IPS-NIHi11 (cell line): ENCODE data around the gene KCNK1.

Source experiments
- DNase-seq: peaks from one replicate; pipeline ENCODE4 v3.0.0; 2012; ENCODE audit warnings: mixed read lengths, low spot score

The KCNK1 gene

DNA sequence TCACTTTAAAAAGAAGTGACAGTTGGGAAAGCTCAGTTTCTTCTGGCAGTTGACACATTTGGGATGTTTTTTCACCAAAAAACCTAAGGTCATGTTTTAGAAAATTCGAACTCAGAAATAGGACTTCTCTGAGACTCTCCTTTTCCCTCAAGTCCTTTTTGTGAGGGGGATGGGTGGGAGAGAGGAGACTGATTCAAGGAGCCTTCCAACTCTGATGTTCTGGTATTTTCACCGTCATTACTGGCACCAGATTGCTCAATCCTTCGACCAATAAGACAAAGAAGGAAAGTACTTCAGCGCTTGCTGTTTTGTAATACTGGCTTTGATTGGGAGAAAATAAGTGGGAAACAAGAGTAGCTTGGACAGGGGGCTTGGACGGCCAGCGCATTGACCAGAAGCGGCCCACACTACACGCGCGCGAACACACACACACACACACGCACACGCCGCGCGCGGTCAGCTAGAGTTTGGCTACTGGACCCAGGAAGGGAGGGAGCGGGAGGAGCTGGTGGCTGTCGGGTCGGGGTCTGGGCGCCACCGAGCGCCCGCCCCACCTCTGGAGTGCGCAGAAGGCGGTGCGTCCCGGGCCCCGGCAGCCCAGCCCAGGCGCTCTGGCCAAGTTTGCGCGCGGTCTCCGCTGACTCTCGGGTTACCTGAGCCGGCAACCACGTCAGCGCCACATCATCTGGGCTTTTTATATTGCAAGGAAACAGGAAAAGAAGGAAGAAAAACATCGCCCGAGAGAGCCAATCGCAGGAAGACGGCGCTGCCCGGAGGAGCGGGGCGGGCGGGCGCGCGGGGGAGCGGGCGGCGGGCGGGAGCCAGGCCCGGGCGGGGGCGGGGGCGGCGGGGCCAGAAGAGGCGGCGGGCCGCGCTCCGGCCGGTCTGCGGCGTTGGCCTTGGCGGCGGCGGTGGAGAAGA, at the start of gene KCNK1:
TSS of gene KCNK1 (plus strand) at position 855 of the 921 bp plus-strand sequence. CDS start at position 921, 66 bp downstream.
- DNase-seq = peak; percentile 92

- DNase-seq = no peak
Observed at GRCh38 chr1:233565313-233565712, 48.6 kb upstream of the KCNK1 start.

- DNase-seq = no peak
Observed at GRCh38 chr1:233566886-233567285, 47.0 kb upstream of the KCNK1 start.

DNA sequence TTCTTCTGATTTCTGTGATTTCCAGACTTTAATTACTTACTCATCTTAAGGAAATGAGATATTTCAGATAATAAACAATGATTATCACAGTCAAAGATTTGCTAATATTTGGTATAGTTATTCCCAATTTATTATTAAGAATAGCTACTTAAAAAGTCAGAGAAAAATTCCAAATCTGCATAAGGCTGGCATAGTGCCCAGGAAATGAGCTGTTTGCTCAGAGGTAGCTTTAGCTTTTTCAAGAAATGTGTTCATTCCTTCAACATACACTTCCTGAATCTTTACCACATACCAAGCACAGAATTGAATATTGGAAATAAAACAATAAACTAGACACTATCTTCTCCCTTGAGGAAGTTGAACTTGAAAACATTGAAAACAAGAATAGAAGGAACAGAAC, 44.3 kb upstream of the KCNK1 start:
- DNase-seq = no peak

- no peak for DNase-seq
Observed at GRCh38 chr1:233570216-233570615, 43.7 kb upstream of the KCNK1 start.

- DNase-seq = no peak
Observed at GRCh38 chr1:233570706-233571105, 43.2 kb upstream of the KCNK1 start.

DNA sequence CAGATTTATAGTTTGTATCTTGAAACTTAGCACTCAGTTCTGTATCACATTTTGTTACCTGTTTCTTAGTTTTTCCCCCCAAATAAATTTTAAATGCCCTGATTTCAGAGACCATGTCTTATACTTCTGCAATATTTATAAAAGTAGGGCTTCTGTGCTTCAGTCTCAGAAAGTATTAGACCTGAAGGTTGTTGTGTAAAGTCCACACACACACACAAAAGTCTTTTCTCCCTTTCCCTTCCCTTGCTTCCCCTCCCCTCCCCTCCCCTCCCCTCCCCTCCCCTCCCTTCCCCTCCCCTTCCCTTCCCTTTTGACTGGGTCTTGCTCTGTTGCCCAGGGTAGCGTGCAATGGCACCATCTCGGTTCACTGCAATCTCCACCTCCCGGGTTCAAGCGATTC, 41.0 kb upstream of the KCNK1 start:
- no peak for DNase-seq

DNA sequence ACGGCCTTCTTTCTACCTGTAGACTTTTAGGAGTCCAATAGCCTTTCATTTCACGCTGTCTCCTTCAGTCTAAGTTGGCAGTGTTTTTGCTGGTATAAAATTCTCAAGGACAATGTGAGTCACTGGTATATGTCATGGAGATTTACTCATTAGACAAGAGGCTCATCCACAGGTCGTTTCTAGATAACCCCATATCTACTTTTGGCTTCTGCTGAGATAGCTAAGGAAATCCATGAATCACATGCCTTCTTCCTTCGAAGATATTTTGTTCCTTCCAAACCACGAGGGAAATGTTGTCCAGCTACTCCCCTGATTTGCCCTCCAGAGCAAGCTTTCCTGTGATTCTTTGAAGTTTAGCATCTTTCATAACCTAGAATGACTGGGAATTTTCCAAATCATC, 38.5 kb upstream of the KCNK1 start:
- DNase-seq = no peak

- no peak for DNase-seq
Observed at GRCh38 chr1:233582439-233582838, 31.5 kb upstream of the KCNK1 start.

GRCh38 chr1:233584376-233584775, 29.5 kb upstream of the KCNK1 start:
- no peak for DNase-seq

DNA sequence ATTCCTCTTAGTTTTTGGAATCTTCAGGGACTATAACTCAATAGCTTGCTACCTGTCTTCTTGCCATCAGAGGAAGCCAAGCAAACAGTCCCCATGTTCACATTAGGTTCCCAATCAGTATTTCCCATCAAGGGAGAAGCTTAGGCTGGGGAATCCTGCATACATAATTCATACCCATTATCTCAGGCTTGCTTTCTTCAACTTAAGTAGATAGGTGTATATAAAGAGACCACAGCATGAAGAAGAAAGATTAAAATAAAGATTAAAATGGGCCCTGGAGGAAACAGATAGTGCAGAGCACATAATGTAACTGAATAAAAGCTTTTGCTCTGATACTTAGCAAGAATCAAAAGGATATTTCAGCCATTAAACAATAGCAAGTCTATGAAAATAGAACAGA, 29.0 kb upstream of the KCNK1 start:
- no peak for DNase-seq

- no peak for DNase-seq
Observed at GRCh38 chr1:233586301-233586700, 27.6 kb upstream of the KCNK1 start.

DNA sequence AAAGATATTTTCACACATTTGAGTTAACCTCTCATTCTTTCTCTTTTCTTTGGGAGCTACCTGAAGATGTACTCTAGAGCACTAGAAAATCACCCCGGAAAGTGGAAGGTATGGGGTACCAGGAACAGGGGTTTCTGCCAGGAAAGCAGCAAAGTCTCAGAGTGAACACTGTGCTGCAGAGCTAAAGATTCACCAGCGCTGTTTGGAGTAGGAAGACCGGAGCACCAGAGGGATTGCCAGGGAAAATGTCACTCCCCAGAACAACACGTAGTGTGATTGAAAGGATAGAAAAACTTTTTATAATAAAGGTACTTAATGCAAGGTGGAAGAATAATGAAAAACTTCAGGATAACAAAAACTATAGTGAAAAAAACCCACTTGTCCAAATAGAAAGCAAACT, 26.7 kb upstream of the KCNK1 start:
- no peak for DNase-seq

- peak; percentile 51 for DNase-seq
Observed at GRCh38 chr1:233587958-233588799, 25.7 kb upstream of the KCNK1 start.

DNA sequence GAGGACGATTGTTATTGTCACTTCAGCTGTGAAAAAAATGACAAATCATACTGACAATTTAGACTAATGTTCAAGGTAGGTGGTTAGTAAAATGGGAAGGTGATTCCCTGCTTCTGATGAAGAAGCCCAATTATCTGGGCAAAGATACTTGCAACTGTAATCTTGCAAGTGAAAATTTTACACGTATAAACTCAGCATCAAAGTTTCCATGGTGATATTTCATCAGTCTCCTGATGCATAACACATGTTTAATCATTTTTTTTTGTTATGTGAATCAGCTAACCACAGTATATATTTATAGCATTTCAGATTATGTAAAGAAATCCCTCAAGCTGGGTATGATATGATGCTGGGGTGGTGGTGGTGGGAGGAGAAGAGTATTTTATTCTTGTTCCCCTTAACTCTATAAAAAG, 16.4 kb upstream of the KCNK1 start:
- no peak for DNase-seq

GRCh38 chr1:233598891-233599541, 14.9 kb upstream of the KCNK1 start:
- DNase-seq = no peak

DNA sequence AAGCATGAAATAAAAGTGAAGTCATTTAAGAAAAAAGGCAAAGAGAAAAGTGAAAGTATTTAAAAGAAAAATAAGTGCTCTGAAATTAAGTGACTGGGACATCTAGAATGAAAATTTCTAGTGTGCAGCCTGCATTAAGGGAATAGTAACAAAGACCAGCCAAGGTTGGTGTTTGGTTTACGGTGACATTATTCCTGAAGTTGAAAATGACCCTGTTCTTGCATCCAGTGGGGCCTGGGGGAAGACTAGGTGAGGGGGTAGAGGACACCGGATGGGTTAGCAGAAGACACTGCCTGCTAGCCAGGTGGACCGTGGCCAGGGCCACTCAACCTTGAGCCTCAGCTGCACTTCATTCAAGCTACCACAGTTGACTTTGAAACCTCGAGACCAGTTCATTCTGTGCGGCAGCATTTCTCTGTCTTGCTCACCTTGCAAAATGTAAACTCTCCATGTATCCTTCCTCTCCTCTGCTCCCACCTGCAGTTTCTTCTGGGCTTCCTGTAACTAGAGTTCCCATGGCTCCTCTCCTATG, 14.3 kb upstream of the KCNK1 start:
- DNase-seq = no peak

DNA sequence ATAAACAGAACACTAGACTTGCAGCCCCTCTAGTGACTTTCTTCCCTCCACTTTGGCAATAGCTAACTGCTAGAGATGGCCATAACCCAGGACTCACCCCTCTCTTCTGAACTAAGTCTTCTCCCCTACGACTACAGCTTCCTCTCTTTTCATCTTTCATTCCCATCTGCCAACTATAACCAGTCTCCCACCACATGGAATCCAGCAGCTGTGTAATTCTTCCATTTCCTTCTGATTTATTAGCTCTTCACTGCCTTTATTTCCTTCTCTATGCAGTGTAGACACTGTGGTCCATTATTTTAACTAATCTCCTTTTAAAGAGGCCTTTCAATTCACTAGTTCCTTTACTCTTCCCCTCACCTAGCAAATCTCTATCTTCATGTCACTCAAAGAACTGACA, 13.4 kb upstream of the KCNK1 start:
- no peak for DNase-seq

DNA sequence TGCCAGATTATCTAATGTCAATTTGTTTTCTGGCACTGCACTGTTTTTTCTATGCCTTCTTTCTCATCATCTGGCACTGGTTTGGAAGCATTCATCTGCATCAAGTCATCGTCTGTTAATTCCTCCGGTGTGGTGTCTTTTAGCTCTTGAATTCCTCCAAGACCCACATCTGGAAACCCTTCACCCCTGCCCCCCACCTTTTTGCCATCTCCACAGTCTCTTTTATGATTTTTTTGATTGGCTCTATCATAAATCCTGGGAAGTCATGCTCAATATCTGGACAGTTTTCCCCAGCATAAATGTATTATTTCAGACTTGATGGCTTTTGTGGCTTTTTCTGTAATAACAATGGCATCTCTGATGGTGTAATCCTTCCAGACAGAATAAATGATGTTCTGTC, 10.4 kb upstream of the KCNK1 start:
- no peak for DNase-seq

DNA sequence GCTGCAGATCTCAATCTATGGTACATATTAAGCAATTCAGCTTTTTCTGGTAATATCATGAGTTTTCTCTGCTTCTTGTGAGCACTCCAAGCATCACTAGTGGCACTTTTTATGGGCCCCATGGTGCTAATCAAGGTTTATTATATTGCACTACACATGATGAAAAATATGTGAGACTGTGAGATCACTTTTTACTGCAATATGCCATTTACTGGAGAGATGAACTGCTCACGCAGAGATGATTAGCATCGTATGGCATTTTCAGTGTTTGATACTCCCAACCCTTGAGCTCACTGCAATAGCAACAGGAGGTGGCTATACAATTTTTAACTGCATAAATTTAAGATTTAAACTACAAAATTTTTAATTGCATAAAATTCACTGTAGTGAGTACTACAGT, 8.7 kb upstream of the KCNK1 start:
- DNase-seq = no peak

- no peak for DNase-seq
Observed at GRCh38 chr1:233606813-233607212, 7.1 kb upstream of the KCNK1 start.
